Kidney tubule cell (primary cell): ENCODE data around the gene ZNF837.

Experiments used
- DNase-seq: peaks from one replicate; pipeline ENCODE4 v3.0.0-alpha.2; 2018; ENCODE audit warnings: low spot score

Gene ZNF837

GRCh38 chr19:58380662-58381459 lies at the start of gene ZNF837:
TSS of gene ZNF837 (minus strand) at chr19:58381030. CDS start at chr19:58369332, 11,698 bp downstream.
- DNase-seq: peak; percentile 100

DNA sequence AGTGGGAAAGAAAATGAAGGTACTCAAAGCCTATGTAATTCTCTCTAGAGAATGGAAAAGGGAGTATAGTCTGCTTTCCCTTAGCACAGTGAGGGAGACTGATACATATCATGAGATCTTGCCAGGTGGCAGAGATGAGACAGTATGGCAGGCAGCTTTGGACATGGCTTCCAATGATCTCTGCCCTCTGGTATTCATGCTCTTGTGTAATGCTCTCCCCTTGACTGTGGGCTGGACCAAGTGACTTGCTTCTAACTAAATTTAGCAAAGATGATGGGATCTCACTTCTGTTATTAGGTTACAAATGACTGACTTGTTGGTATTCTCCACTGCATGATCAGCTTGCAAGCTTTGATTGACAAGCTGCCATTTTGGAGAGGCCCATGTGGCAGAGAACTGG lies 48.9 kb upstream of the ZNF837 start:
- no peak for DNase-seq

GRCh38 chr19:58428617-58429016 lies 47.8 kb upstream of the ZNF837 start:
- no peak for DNase-seq

- DNase-seq: no peak
These were observed 36.2 kb upstream of the ZNF837 start for GRCh38 chr19:58417071-58417470.

- no peak for DNase-seq
These were observed 35.8 kb upstream of the ZNF837 start for GRCh38 chr19:58416604-58417003.

- peak; percentile 44 for DNase-seq
These were observed 28.4 kb upstream of the ZNF837 start for GRCh38 chr19:58409010-58409790.

DNA sequence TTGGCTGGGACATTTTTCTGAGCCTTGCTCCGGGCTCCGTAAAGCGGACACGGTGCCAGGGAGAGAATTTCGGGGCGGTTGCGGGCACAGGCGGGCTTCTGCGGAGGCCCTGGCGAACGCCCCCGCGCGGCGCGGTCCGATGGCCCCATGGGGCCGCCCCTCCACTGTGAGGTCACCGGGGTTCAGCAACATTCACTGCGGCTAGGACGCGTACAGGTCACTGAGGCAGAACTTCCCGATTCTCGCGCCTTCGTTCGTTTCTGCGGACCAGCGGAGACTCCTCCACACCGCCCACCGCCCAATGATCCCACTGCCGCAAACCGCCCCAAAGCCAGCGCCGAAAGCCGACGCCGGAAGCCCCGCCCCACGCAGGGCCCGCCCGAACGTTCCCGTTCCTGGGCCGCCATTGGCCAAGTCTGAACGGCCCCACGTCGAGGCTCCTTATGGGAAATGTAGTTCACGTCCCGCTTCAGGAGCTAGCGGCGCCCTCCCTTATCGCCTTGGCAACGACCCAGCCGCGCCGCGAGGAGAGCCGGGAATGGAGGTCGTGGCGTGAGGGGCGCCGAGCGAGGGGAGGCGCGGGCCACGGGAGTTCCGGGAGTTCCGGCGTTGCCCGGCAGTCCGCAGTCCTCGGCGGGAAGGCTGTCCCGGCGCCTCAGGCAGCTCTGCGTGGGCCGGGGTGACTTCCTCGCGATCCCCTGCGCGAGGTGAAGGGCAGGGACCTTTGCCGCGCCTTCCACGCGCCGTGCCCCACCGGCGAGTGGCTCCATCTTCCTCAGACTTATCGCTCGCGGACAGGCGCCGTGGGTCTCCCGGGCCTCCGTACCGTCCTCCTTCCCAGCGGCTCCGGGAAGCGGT lies 27.6 kb upstream of the ZNF837 start, which contains the start of gene ZNF584:
Gene ZNF584 (plus strand): TSS at position 498 of the 858 bp plus-strand sequence. CDS start 499 bp downstream, outside the sequence.
- DNase-seq: peak; percentile 95

- DNase-seq: peak; percentile 22
These were observed 26.9 kb upstream of the ZNF837 start for GRCh38 chr19:58407658-58408151.

DNA sequence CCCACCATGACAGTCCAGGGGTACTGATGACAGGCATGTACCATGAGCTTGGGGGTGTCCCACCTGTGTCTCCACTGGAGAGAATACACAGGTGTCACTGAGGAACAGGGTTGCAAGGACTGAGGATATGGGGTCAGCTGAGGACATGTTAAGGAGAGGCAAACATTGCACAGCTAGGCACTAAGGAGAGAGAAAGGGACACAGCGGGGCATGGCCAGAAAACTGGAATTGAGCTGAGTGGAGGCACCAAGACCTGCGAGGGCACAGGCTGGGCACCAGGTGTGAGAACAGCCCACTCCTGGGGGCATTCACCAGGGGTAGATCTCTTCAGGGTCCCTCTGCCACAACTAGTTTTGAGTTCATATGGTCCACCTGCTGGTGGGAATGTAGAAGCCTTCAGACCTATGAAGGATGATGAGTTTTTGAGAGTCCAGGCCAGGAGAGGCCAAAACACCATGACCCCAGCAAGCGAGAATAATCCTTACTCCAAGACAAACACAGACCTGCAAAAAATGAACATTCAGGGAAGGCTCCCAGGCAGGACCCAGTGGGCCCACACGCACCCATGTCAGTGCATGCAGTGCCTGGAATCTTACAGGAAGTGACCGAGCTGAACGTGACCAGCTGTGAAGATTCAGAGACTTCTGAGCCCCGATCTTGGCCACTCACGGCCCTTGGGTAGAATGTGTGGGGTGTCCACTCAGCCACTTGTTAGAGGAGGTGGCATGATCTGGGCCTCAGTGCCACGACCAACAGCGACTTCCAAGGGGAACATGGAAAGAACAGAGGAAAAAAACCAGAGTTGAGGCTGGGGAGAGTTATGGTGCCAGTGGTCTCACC lies 26.2 kb upstream of the ZNF837 start:
- peak; percentile 25 for DNase-seq

- peak; percentile 17 for DNase-seq
These were observed 23.2 kb upstream of the ZNF837 start for GRCh38 chr19:58403920-58404478.

GRCh38 chr19:58401840-58402421 lies 21.1 kb upstream of the ZNF837 start:
- DNase-seq: no peak

DNA sequence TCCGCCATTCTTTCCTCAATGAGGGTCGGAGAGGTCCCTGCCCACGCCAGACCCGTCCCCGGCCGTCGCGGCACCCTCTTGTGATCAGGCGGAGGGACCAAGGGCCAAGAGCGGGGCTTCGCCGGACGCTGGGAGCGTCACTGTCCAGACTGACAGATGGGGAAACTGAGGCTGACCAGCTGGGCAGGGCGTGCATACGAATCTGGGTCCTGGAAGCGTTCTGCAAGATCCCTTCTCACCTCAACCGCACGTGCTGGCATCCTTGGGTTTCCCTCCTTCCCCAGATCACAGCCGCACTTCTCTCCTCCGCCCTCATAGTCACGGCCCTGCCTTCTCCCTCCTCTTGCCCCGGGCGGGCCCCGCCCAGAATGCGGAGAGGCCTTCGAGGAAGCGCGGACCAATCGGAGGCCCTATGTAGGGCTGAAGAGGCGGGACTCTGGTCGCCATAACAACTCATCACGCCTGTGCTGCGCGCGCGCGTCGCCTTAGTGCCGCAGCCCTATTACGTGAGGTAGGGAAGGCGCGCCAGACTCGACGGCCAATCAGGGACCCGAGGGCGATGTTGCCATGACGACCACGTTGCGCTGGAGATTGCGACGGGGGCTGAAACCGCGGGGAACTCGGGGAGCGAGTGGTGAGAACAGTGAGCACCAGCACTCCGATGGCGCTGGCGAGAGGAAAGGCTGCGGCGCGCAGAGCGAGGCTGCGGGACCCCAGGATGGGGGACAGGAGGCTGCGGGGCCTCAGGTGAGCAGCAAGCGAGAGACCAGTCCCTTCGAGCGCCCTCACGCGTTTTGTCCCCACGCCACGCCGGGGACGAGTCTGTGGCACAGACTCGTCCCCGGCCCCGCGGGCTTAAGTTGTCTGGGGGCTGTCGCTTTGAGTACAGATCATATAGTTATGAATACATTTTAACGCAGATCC lies 20.3 kb upstream of the ZNF837 start:
- peak; percentile 100 for DNase-seq

DNA sequence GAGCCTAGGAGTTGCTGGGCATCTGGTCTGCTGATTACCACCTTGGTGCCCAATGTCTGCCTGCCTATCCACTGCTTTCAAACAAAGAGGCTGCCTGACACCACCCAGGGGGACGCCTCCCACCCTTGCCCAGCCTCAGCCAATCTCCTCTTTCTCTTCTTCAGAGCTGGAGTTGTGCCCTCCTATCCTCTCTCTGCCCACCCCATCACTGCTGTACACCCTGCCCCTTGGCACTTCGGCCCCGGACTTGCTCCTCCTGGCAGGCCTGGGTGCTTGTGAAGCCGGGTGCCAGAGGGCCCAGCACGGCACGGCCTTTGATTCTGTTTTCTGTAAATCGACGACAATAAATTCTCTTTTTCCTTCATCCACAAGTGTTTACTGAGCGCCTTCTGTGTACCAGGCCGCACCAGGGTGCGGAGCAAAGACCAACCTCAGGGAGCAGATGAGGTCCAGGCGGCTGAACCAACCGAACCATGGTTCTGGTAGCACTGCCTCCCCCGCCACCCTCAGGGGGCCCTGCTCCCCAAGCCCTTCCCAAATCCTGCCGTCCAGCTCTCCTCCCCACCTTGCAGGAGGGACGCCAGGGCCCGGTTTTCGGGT lies 19.6 kb upstream of the ZNF837 start:
- peak; percentile 16 for DNase-seq

- no peak for DNase-seq
These were observed 19.1 kb upstream of the ZNF837 start for GRCh38 chr19:58399903-58400302.

- no peak for DNase-seq
These were observed 17.7 kb upstream of the ZNF837 start for GRCh38 chr19:58398545-58398944.

- DNase-seq: no peak
These were observed 17.3 kb upstream of the ZNF837 start for GRCh38 chr19:58398087-58398486.

GRCh38 chr19:58397533-58398037 lies 16.8 kb upstream of the ZNF837 start:
- no peak for DNase-seq

- no peak for DNase-seq
These were observed 16.1 kb upstream of the ZNF837 start for GRCh38 chr19:58396691-58397532.
